Fibroblast of mammary gland (primary cell): ENCODE data around the gene ZBTB47.

Experiments
- DNase-seq: peaks from one replicate; pipeline ENCODE4 v3.0.0-alpha.2; 2010; ENCODE audit warnings: low read depth
- H3K4me3 ChIP-seq: 2 replicates; pipeline ENCODE4 v1.5.1; 2011; ENCODE audit warnings: low read depth, mild to moderate bottlenecking, low read length, moderate library complexity; ENCODE audit not compliant: control insufficient read depth
- CTCF ChIP-seq: conservative IDR thresholded peaks from 2 replicates; pipeline ENCODE4 v1.5.1; 2011; ENCODE audit warnings: low read depth, low read length, inconsistent platforms; ENCODE audit not compliant: control insufficient read depth, insufficient read depth

Gene ZBTB47

GRCh38 chr3:42639192-42639591, 14.3 kb upstream of the ZBTB47 start:
- no peak for DNase-seq
- no peak for TF ChIP-seq CTCF
- no peak overlapping the region for H3K4me3 ChIP-seq

- no peak overlapping the region for H3K4me3 ChIP-seq
- no peak for TF ChIP-seq CTCF
- no peak for DNase-seq
Observed at GRCh38 chr3:42640129-42640528, 13.4 kb upstream of the ZBTB47 start.

GRCh38 chr3:42640771-42641370, 12.6 kb upstream of the ZBTB47 start:
- no peak overlapping the region for H3K4me3 ChIP-seq
- TF ChIP-seq CTCF: no peak
- DNase-seq: no peak

- H3K4me3 ChIP-seq: no peak overlapping the region
- TF ChIP-seq CTCF: no peak
- DNase-seq: no peak
Observed at GRCh38 chr3:42647821-42648459, 5.6 kb upstream of the ZBTB47 start.

GRCh38 chr3:42649006-42649405, 4.5 kb upstream of the ZBTB47 start:
- no peak for TF ChIP-seq CTCF
- DNase-seq: no peak
- H3K4me3 ChIP-seq: no peak overlapping the region

GRCh38 chr3:42649783-42650182, 3.7 kb upstream of the ZBTB47 start:
- no peak for DNase-seq
- no peak for TF ChIP-seq CTCF

More at GRCh38 chr3:42649783-42650182, 3.7 kb upstream of the ZBTB47 start:
- no peak overlapping the region for H3K4me3 ChIP-seq
